A673 (cell line): ENCODE measurements around the gene TCHP.

Experiments
- EZH2 ChIP-seq: fragments of 200-600 bp; sonication (generic); IDR thresholded peaks from 2 replicates; pipeline ENCODE4 v1.6.1; 2017; ENCODE audit warnings: borderline replicate concordance, low read depth, mild to moderate bottlenecking, mixed read lengths, antibody characterized with exemption, low read length; ENCODE audit not compliant: poor library complexity, severe bottlenecking
- TF ChIP-seq, protein P1 (sequence below): fragments of 300-800, 200-600 bp; sonication (generic); conservative IDR thresholded peaks from 2 replicates; pipeline ENCODE4 v1.5.1; 2017; ENCODE audit warnings: low read depth, mild to moderate bottlenecking, antibody characterized with exemption, low read length, moderate library complexity, mixed read lengths

DNA sequence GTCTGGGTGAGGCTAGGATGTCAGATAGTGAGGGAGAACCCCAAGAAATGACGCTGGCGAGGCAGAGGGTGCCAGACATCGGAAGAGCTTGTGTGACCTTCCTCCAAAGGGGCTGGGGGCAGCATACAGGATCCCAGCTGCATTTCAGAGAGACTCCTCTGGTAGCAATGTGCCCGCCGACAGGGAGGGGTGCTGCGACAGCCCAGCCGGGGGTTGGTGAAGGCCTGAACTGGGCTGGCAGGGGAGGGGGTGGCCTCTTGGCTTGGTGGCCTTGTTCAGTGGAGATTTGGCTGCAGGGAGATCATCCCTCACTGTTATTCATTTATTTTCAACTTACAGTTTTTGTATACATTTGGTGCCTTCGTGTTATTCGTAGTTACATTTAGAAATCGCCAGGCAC lies 5.2 kb downstream of the TCHP start:
- TF ChIP-seq, protein P1, sequence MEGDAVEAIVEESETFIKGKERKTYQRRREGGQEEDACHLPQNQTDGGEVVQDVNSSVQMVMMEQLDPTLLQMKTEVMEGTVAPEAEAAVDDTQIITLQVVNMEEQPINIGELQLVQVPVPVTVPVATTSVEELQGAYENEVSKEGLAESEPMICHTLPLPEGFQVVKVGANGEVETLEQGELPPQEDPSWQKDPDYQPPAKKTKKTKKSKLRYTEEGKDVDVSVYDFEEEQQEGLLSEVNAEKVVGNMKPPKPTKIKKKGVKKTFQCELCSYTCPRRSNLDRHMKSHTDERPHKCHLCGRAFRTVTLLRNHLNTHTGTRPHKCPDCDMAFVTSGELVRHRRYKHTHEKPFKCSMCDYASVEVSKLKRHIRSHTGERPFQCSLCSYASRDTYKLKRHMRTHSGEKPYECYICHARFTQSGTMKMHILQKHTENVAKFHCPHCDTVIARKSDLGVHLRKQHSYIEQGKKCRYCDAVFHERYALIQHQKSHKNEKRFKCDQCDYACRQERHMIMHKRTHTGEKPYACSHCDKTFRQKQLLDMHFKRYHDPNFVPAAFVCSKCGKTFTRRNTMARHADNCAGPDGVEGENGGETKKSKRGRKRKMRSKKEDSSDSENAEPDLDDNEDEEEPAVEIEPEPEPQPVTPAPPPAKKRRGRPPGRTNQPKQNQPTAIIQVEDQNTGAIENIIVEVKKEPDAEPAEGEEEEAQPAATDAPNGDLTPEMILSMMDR: no peak
- TF ChIP-seq EZH2: no peak
